ENCODE measurements around the gene GLYATL1.
"Not testable (repeated sequence)": the region's sequence is repeated elsewhere in the genome, so short reads cannot be mapped to it uniquely, and the experiment has no call there.

The GLYATL1 gene

DNA sequence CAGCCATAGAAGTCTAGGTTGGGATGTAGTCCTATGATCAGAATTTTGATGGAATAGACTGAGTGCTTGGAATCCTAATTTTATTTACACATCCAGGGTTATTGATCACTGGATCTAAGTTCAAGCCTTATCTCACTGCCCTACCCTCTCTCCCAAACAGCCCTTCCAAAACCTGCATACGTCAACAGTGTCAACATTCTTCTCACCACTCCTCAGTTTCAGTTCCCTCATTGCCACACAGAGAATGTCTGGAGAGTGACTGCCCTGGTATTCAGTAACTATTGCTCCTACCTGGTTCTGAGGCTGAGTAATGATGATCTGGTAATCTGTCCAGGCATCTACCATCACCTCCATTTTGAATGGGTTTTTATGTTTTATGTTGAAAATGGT is 60.0 kb downstream of the GLYATL1 start:
- peak; percentile 38 for DNase-seq

- DNase-seq: peak; percentile 19
Measured at GRCh38 chr11:59000003-59000402, 60.7 kb downstream of the GLYATL1 start.

GRCh38 chr11:59002006-59002405 is 62.7 kb downstream of the GLYATL1 start:
- not testable (repeated sequence) for DNase-seq

Data from CD4-positive, alpha-beta T cell treated with Interleukin-15 for 1 hour (primary cell).